Measurements from ENCODE around the gene ADAMTS2. TPM values are rescaled to one million over a fixed set of nuclear protein-coding genes. Genes with fewer than 3 reads are reported as not detected.

The ADAMTS2 gene
- total and polyA plus RNA-seq, 2 of the 4 experiments (the other 2 are of a cell fraction): 19.0 to 58.8 TPM

- Histone ChIP-seq H3K79me1 (ENCODE audit: low read depth in 1 of 2, low read length in 2 of 2) (peaks cover 7 to 15% of the 10 kb centered on the region in 2 experiments; a peak in 2 of 4 replicates), H2BK5ac (ENCODE audit: low read depth, low read length, poor library complexity, severe bottlenecking) (no peak overlapping the region), H2BK120ac (ENCODE audit: low read depth, low read length) (no peak overlapping the region), H3K4me1 (ENCODE audit: control insufficient read depth, insufficient read depth, low read length) (peaks cover 6% of the 10 kb centered on the region), H3K4ac (ENCODE audit: low read depth, low read length) (no peak overlapping the region), H2BK15ac (ENCODE audit: low read depth, low read length) (no peak overlapping the region), H3K9me1 (ENCODE audit: insufficient read depth, low read length) (peaks cover 7% of the 10 kb centered on the region; the same call in 1 of the 2 replicates), H3K27ac (ENCODE audit: insufficient read depth, low read length) (no peak overlapping the region), H4K20me1 (ENCODE audit: insufficient read depth, low read length) (no peaks in the 10 kb centered on the region), H3K14ac (replicated peaks; ENCODE audit: low read depth, low read length) (no peak overlapping the region), H3K9ac (ENCODE audit: low read depth, low read length) (no peak overlapping the region), H3K27me3 (ENCODE audit: control insufficient read depth, insufficient read depth, low read length) (no peaks in the 10 kb centered on the region), H3K9me3 (ENCODE audit: control insufficient read depth, insufficient read depth, low read length) (no peaks in the 10 kb centered on the region), H4K8ac (ENCODE audit: low read depth in 2 of 2, low read length in 2 of 2) (no peak overlapping the region), H3K23ac (ENCODE audit: low read depth, low read length) (no peak overlapping the region), H2AFZ (replicated peaks; ENCODE audit: low read length, poor library complexity) (no peak overlapping the region), H3K36me3 (ENCODE audit: control insufficient read depth, insufficient read depth, low read length) (peaks cover 1% of the 10 kb centered on the region; the same call in 1 of the 2 replicates), H3K56ac (ENCODE audit: extremely low read depth, insufficient read depth, low read length) (no peak overlapping the region), H4K91ac (ENCODE audit: insufficient read depth, low read depth, low read length) (no peak overlapping the region), H2AK5ac (ENCODE audit: low read depth, low read length) (no peak overlapping the region), H3K4me3 (ENCODE audit: insufficient read depth, low read depth, low read length) (no peak overlapping the region), H3K18ac (ENCODE audit: low read depth, low read length) (no peak overlapping the region), H2AK9ac (replicated peaks; ENCODE audit: low read depth, low read length, poor library complexity) (peak overlapping the region; percentile 23), H3K4me2 (ENCODE audit: low read depth, low read length) (no peak overlapping the region), H4K5ac (ENCODE audit: low read depth, low read length) (no peak overlapping the region), H2BK20ac (ENCODE audit: low read depth, low read length) (no peak overlapping the region)
- intact Hi-C loops (cut with micrococcal nuclease): no loop called here
- dilution Hi-C loops (cut with HindIII; ENCODE audit: low sequenced_read_pairs, unreplicated experiment): no loop called here
- WGBS, 2 experiments (ENCODE audit: extremely low coverage in 2 of 2, insufficient read length in 1 of 2): 77% methylated on average over 12 of the region's 20 CpGs; no CpG with 5 or more reads in 1 of the 2 experiments
- DNase-seq (no peak), ATAC-seq (ENCODE audit: low read depth) (no peak)
- CTCF ChIA-PET: no interaction called here
- BruUV-seq (replicated peaks): no TSS peak
- in situ Hi-C loops (cut with MboI; ENCODE audit: low sequenced_read_pairs): no loop called here
- POLR2A ChIA-PET (ENCODE audit: unreplicated experiment): no interaction called here
- TF ChIP-seq USF2 (IDR thresholded peaks at IDR 0.05; ENCODE audit: low read depth, low read length): no peak
- no peak for TF ChIP-seq RFX5 (IDR thresholded peaks at IDR 0.05; ENCODE audit: low read depth, low read length)
- no peak for TF ChIP-seq POLR2A (IDR thresholded peaks at IDR 0.05; ENCODE audit: low read depth, low read length)
- no peak for TF ChIP-seq ELK1 (IDR thresholded peaks at IDR 0.05; ENCODE audit: borderline replicate concordance, low read depth, low read length)
- no peak for TF ChIP-seq CTCF (conservative IDR thresholded peaks at IDR 0.05; ENCODE audit: low read depth, low read length)
- no peak for TF ChIP-seq FOS (IDR thresholded peaks at IDR 0.05; ENCODE audit: low read depth, low read length)
- TF ChIP-seq BHLHE40 (IDR thresholded peaks at IDR 0.05; ENCODE audit: low read depth, low read length): no peak
These were observed 152.9 kb downstream of the ADAMTS2 start for GRCh38 chr5:179192185-179192890.
